ENCODE results near the gene B4GALT4.
"Not testable (repeated sequence)": the region's sequence is repeated elsewhere in the genome, so short reads cannot be mapped to it uniquely, and the experiment has no call there.

B4GALT4 gene

DNA sequence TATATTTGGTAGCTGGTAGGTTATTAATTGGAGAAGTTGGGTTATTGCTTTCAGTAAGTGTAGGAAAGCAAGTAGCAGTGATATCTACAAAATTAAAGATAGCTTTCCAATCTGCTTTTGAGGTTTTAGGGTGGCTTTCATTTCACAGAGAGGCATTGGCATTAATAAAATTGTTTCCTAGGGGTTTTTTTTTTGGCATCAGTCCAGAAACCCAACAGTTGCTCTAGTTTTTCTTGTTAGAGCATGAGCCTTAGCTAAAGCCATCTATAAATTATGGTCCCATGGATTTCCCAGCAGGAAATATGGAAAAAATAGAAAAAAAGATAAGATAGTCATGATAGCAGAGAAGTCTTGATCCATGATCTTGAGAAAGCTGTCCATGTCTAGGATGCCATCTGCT is 3.0 kb upstream of the B4GALT4 start:
- Mint-ChIP-seq H3K36me3 (ENCODE audit: low read depth) (peaks cover 7% of the 10 kb centered on the region), H3K27me3 (no peaks in the 10 kb centered on the region), H3K4me3 (no peak overlapping the region), H3K4me1 (ENCODE audit: low read depth) (peaks cover 21% of the 10 kb centered on the region), H3K9me3 (peaks cover 7% of the 10 kb centered on the region), H3K27ac (no peak overlapping the region)
- DNase-seq = no peak

DNA sequence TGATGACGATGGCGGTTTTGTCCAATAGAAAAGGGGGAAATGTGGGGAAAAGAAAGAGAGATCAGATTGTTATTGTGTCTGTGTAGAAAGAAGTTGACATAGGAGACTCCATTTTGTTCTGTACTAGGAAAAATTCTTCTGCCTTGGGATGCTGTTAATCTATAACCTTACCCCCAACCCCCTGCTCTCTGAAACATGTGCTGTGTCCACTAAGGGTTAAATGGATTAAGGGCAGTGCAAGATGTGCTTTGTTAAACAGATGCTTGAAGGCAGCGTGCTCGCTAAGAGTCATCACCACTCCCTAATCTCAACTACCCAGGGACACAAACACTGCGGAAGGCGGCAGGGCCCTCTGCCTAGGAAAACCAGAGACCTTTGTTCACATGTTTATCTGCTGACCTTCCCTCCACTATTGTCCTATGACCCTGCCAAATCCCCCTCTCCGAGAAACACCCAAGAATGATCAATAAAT is 2.4 kb upstream of the B4GALT4 start:
- not testable (repeated sequence) for DNase-seq; H3K36me3 Mint-ChIP-seq (ENCODE audit: low read depth); H3K9me3 Mint-ChIP-seq; H3K4me3 Mint-ChIP-seq; H3K27me3 Mint-ChIP-seq; H3K27ac Mint-ChIP-seq
- peaks cover 26% of the 10 kb centered on the region for H3K4me1 Mint-ChIP-seq (ENCODE audit: low read depth)

DNA sequence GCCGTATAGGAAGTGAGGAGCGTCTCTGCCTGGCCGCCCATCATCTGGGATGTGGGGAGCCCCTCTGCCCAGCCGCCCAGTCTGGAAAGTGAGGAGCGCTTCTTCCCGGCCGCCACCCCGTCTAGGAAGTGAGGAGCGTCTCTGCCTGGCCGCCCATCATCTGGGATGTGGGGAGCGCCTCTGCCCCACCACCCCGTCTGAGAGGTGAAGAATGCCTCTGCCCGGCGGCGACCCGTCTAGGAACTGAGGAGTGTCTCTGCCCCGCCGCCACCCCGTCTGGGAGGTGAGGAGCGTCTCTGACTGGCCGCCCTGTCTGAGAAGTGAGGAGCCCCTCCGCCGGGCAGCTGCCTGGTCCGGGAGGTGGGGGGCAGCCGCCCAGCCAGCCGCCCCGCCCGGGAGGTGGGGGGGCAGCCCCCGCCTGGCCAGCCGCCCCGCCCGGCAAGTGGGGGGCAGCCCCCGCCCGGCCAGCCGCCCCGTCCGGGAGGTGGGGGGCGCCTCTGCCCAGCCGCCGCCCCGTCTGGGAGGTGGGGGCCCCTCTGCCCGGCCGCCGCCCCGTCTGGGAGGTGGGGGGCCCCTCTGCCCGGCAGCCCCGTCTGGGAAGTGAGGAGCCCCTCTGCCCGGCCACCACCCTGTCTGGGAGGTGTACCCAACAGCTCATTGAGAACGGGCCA is 1.8 kb upstream of the B4GALT4 start:
- not testable (repeated sequence) for H3K4me3 Mint-ChIP-seq; H3K27ac Mint-ChIP-seq; DNase-seq; H3K36me3 Mint-ChIP-seq (ENCODE audit: low read depth); H3K9me3 Mint-ChIP-seq; H3K27me3 Mint-ChIP-seq
- peaks cover 29% of the 10 kb centered on the region for H3K4me1 Mint-ChIP-seq (ENCODE audit: low read depth)

DNA sequence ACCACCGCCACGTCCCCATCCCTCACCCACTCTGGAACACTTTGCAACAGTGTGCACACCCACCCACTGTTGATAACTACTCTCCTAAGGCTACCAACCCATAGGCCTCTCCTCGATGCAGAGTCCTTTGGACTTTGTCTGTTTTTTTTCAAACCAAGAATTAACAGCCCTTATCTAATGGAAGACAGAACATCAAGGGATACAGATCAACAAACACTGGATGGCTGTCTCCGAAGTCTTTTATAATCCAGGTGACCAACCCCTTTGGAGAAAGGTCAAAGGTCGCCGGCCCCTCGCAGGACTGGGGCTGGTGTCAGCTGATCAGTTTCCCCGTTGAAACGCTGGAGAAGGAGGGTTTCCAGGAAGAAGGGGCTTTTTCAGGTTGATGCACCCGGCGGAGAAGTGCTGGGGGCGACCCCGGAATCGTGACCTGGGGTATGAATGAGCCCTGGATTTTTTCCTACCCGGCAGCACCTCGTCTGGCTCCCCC is 532 bp downstream of the B4GALT4 start:
- Mint-ChIP-seq H3K4me3 (peak overlapping the region; percentile 84), H3K4me1 (ENCODE audit: low read depth) (peaks cover 52% of the 10 kb centered on the region), H3K36me3 (ENCODE audit: low read depth) (peaks cover 25% of the 10 kb centered on the region), H3K27me3 (no peaks in the 10 kb centered on the region), H3K27ac (peak overlapping the region; percentile 94), H3K9me3 (no peaks in the 10 kb centered on the region)
- peak; percentile 37 for DNase-seq

DNA sequence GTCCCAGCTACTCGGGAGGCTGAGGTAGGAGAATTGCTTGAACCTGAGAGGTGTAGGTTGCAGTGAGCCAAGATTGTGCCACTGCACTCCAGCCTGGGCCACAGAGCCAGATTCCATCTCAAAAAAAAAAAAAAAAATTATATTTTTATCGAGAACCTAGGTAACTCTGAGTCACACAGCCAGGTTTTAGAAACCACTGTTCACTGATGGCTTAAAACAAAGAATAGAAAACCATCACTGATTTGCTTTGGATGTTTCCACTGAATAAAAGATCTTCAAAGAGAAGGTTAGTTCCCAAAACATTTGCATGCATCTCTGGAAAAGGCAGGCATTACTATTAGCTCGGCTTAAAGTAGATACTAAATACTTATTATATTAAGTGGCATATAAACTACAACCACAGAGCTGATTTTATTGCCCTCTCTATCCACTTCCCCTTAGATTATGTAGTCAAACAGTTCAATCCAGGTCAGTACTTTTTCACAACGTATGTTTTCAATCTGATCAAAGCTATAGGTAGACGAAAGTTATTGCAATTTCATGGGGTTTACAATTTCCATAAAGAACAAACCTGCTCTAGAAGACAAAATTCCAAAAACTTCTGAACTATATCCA is 1.4 kb downstream of the B4GALT4 start:
- no peak for DNase-seq
- H3K9me3 Mint-ChIP-seq = no peaks in the 10 kb centered on the region
- H3K36me3 Mint-ChIP-seq (ENCODE audit: low read depth) = peaks cover 32% of the 10 kb centered on the region
- H3K4me1 Mint-ChIP-seq (ENCODE audit: low read depth) = peaks cover 59% of the 10 kb centered on the region
- no peaks in the 10 kb centered on the region for H3K27me3 Mint-ChIP-seq
- peak overlapping the region; percentile 84 for H3K4me3 Mint-ChIP-seq
- H3K27ac Mint-ChIP-seq = peak overlapping the region; percentile 94

DNA sequence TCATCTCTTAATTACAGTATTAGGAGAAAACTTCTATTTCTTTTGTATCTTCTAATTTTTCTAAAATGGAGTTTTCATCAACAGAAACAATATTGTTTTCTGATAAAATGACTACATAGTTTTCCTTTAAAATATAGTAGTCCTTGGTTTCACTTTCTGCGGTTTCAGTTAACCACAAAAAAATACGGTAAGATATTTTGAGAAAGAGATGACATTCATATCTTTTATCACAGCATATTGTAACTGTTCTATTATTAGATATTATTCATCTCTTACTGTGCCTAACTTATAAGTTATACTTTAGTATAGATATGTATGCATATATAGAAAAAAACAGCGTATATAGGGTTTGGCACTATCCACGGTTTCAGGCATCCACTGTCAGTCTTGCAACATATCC is 2.3 kb downstream of the B4GALT4 start:
- Mint-ChIP-seq H3K27me3 (no peaks in the 10 kb centered on the region), H3K36me3 (ENCODE audit: low read depth) (peaks cover 39% of the 10 kb centered on the region), H3K9me3 (no peaks in the 10 kb centered on the region), H3K4me1 (ENCODE audit: low read depth) (peaks cover 64% of the 10 kb centered on the region), H3K4me3 (peak overlapping the region; percentile 84), H3K27ac (peak overlapping the region; percentile 90)
- DNase-seq = no peak

DNA sequence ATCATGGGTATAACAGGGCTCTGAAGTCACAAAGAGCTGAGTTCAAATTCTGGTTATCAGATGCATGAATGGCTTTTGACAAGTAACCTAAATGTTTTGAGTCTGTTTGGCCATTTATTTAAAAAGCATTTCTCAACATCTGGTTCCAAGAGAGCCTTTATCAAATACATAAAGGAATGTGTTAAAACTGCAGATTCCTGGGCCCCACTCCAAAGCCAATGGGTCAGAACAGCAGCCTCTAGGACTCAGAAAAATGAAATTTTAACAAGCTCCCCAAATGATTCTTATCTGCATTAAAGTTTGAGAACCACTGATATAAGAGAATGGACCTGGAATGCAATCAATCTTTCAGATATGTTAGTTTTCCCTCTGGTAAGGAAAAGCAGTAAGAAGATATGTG is 3.4 kb downstream of the B4GALT4 start:
- peaks cover 49% of the 10 kb centered on the region for H3K36me3 Mint-ChIP-seq (ENCODE audit: low read depth)
- no peak for DNase-seq
- H3K9me3 Mint-ChIP-seq = no peaks in the 10 kb centered on the region
- peak overlapping the region; percentile 40 for H3K27ac Mint-ChIP-seq
- no peaks in the 10 kb centered on the region for H3K27me3 Mint-ChIP-seq
- H3K4me1 Mint-ChIP-seq (ENCODE audit: low read depth) = peaks cover 66% of the 10 kb centered on the region
- no peak overlapping the region for H3K4me3 Mint-ChIP-seq

DNA sequence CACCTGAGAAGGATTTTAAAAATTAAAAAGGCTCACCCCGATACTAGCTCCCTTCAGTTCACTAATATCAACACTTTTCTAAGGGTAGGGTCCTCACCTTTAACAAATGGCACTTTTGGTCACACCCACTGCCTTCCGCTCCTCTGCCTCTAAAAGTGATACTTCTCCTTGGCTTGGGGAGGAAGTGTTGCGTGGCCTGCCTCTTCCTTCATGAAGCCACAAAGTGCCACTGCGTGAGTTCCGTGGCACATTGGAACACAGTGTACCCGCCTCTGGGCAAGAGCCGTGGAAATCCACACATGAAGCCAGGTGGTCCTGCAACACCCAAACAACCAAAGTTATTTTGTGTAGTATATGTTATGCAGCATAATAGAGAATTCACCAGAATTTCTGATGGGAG is 3.9 kb downstream of the B4GALT4 start:
- Mint-ChIP-seq H3K4me3 (no peak overlapping the region), H3K4me1 (ENCODE audit: low read depth) (peaks cover 70% of the 10 kb centered on the region)

DNA sequence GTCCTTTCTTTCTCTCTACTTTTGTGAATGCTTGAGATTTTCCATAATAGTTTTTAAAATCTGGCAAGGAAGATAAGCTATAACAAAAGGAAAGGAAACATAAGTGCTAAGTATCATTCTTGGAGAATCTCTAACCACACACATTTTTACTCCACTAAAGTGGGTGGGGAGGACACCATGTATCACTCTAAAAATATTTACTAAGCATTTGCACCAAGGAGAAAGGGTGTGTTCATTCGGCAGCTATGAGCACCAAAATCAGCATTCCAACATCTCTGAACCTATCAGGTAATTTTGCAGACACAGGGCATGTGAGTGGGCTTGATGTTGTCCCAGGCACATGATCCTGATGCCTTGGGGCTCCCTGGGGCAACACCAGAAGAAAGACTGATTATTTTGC is 5.5 kb downstream of the B4GALT4 start:
- peak overlapping the region; percentile 51 for H3K27ac Mint-ChIP-seq
- no peak overlapping the region for H3K4me3 Mint-ChIP-seq
- DNase-seq = no peak
- peaks cover 72% of the 10 kb centered on the region for H3K4me1 Mint-ChIP-seq (ENCODE audit: low read depth)
- H3K9me3 Mint-ChIP-seq = no peaks in the 10 kb centered on the region
- peaks cover 64% of the 10 kb centered on the region for H3K36me3 Mint-ChIP-seq (ENCODE audit: low read depth)
- H3K27me3 Mint-ChIP-seq = no peaks in the 10 kb centered on the region

More for the DNA sequence above, 3.9 kb downstream of the B4GALT4 start:
- peaks cover 54% of the 10 kb centered on the region for H3K36me3 Mint-ChIP-seq (ENCODE audit: low read depth)
- H3K9me3 Mint-ChIP-seq = no peaks in the 10 kb centered on the region
- peak overlapping the region; percentile 57 for H3K27ac Mint-ChIP-seq
- DNase-seq = peak; percentile 39
- no peaks in the 10 kb centered on the region for H3K27me3 Mint-ChIP-seq

DNA sequence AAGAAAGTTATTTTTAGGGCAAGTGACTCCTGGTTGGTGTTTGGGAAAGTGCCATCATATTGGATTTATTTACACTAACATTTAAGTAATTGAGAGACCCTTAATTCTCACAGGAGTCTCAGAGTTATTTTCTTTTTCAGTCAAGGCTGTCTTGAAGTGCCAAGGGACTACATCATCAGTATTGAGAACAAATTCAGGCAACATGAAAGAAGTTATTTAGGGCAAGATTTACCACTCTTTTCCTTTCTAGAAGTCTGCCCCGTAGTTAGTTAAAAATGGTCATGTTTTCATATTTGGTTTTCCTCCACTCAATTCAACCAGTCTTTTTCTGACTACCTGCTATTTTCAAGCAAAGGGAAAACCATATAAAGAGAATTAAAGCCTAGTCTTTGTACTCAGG is 6.1 kb downstream of the B4GALT4 start:
- H3K36me3 Mint-ChIP-seq (ENCODE audit: low read depth) = peaks cover 67% of the 10 kb centered on the region
- no peaks in the 10 kb centered on the region for H3K27me3 Mint-ChIP-seq
- no peak for DNase-seq
- H3K9me3 Mint-ChIP-seq = no peaks in the 10 kb centered on the region
- H3K4me3 Mint-ChIP-seq = no peak overlapping the region
- peaks cover 67% of the 10 kb centered on the region for H3K4me1 Mint-ChIP-seq (ENCODE audit: low read depth)
- H3K27ac Mint-ChIP-seq = peak overlapping the region; percentile 74

DNA sequence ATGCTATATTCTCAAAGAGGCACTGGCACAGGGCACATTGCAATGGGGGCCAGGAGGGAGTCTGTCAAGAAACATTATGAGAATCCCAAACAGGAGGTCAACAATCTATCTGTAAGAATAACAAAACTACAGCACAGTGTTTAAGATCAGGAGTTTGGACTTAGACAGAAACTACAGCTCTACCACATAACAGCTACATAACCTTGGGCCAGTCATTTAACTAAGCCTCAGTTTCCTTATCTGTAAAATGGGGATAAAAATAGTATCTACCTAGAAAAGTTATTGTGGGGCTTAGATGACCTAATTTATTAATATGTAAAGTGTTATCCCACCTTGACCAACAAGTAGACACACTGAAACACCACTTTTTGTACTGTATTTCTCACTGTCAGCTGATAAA is 9.9 kb downstream of the B4GALT4 start:
- Mint-ChIP-seq H3K4me1 (ENCODE audit: low read depth) (peaks cover 56% of the 10 kb centered on the region), H3K4me3 (no peak overlapping the region), H3K36me3 (ENCODE audit: low read depth) (peaks cover 91% of the 10 kb centered on the region), H3K27me3 (no peaks in the 10 kb centered on the region), H3K27ac (no peak overlapping the region), H3K9me3 (no peaks in the 10 kb centered on the region)
- DNase-seq = no peak

DNA sequence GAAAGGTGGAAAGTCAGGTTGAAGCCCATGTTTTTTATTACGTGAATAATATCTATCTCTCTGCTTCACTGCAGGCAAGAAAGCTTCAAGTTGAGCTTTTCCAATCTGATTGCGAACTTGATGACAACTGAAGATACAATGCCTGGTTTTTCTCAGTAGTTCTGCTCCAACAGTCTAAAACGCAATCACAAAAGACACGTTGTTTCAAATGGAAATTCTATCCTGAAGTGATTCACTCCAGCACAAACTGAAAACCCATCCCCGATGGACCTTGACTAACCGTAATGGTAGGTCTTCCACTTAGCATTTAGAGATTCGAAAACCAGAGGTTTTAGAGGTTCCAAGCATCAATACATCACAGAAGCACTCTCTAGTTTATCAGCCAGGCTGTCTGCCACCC is 10.6 kb downstream of the B4GALT4 start:
- Mint-ChIP-seq H3K4me1 (ENCODE audit: low read depth) (peaks cover 51% of the 10 kb centered on the region), H3K27ac (no peak overlapping the region), H3K9me3 (no peaks in the 10 kb centered on the region), H3K36me3 (ENCODE audit: low read depth) (peaks cover 86% of the 10 kb centered on the region), H3K4me3 (no peak overlapping the region), H3K27me3 (no peaks in the 10 kb centered on the region)
- DNase-seq = no peak

DNA sequence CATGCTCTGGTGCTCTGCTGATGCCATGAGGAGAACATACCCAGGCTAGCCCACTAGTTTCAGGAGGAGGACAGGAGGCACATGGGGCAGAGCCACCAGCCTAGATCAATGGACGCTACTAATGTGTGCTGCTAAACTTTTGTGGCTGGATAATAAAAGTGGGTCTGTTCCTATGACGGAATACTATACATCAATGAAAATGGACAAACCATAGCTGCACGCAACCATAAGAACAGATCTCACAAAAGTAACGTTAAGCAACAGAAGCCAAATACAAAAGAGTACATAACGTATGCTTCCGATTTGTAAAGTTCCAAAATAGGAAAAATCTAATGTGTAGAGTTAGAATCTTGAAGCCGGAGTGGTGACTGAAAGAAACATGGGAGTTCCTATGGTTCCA is 11.5 kb downstream of the B4GALT4 start:
- H3K4me1 Mint-ChIP-seq (ENCODE audit: low read depth) = peaks cover 45% of the 10 kb centered on the region
- H3K27ac Mint-ChIP-seq = no peak overlapping the region
- no peak for DNase-seq

DNA sequence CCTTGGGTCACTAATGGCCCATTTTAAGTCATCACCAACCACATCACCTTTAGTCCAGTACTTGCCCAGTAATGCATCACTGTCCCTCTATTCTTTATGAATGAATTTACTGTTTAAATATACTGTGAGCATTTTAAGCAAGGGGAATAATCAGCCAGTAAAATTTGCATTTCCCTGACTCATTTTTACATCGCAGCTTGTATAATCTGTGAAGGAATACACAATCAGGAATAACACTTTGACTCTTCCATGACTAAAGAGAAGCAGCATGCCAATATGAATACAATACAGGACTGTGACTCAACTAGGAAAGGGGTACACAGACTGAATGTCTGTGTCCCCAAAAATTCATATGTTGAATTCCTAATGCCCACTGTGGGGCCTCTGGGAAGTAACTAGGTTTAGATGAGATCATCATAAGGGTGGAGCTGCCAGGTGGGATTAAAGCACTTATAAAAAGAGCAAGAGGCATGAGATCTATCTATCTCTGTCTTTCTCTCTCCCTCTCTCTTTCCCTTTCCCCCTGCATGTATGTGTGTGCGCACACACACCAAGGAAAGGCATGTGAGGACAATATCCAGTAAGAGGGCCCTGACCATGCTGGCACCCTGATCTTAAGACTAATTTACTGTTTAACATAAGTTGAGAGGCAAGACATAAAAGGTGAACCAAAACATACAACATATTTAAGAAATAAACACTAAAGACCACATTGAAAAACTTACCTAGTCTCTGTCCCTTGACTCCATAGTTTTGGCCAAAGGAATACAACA is 12.1 kb downstream of the B4GALT4 start:
- DNase-seq = no peak
- H3K4me1 Mint-ChIP-seq (ENCODE audit: low read depth) = peaks cover 42% of the 10 kb centered on the region
- H3K36me3 Mint-ChIP-seq (ENCODE audit: low read depth) = peaks cover 87% of the 10 kb centered on the region
- H3K4me3 Mint-ChIP-seq = no peak overlapping the region
- no peaks in the 10 kb centered on the region for H3K9me3 Mint-ChIP-seq
- no peaks in the 10 kb centered on the region for H3K27me3 Mint-ChIP-seq
- H3K27ac Mint-ChIP-seq = peak overlapping the region; percentile 2

More for the DNA sequence above, 11.5 kb downstream of the B4GALT4 start:
- Mint-ChIP-seq H3K4me3 (no peak overlapping the region), H3K36me3 (ENCODE audit: low read depth) (peaks cover 86% of the 10 kb centered on the region), H3K27me3 (no peaks in the 10 kb centered on the region), H3K9me3 (no peaks in the 10 kb centered on the region)

All from activated T-cell treated with anti-CD3 and anti-CD28 coated beads, Interleukin-2, amount 50 U/mL, for 24 hours (primary cell).